OCI-LY7 (cell line): Measurements from ENCODE around the gene C19orf73. TPM values are rescaled to one million over a fixed set of nuclear protein-coding genes. Genes with fewer than 3 reads are reported as not detected.

Experiments
- BruUV-seq: library from RNA; stranded (reverse); fragments of 400-500 nt; replicated peaks from 2 replicates; lab custom pipeline; 2021; lab: Mats Ljungman, UMichigan
- CTCF ChIA-PET: fragments of 300-600 bp; sonication (Branson Sonifier 250); formaldehyde crosslinking; loops from one replicate; lab custom pipeline; 2022; ENCODE audit warnings: antibody characterized with exemption; ENCODE audit not compliant: unreplicated experiment; lab: Charles Lee
- POLR2A ChIA-PET: fragments of 300-600 bp; sonication (Branson Sonifier 250); formaldehyde crosslinking; loops from one replicate; lab custom pipeline; 2022; ENCODE audit warnings: antibody characterized with exemption; lab: Charles Lee
- DNase-seq: peaks from one replicate; pipeline ENCODE4 v3.0.0-alpha.2; 2015; ENCODE audit warnings: low spot score
- H2AFZ ChIP-seq: fragments of 200-600 bp; sonication (generic), shearing (Covaris generic); 2 replicates; pipeline ENCODE4 v1.6.1; 2014; ENCODE audit warnings: mild to moderate bottlenecking, antibody characterized with exemption, low read length, moderate library complexity
- H3K27ac ChIP-seq: fragments of 200-600 bp; sonication (generic); 2 replicates; pipeline ENCODE4 v1.5.1; 2014; ENCODE audit warnings: mixed run types, low read depth, mild to moderate bottlenecking, moderate library complexity, low read length, inconsistent platforms; ENCODE audit not compliant: poor library complexity, severe bottlenecking
- H3K36me3 ChIP-seq: fragments of 200-600 bp; sonication (generic); 2 replicates; pipeline ENCODE4 v1.6.1; 2014; ENCODE audit warnings: mild to moderate bottlenecking, antibody characterized with exemption, low read length, moderate library complexity, mixed read lengths; ENCODE audit not compliant: insufficient read depth
- H3K4me1 ChIP-seq: fragments of 200-600 bp; sonication (generic); 2 replicates; pipeline ENCODE4 v1.5.1; 2014; ENCODE audit warnings: mild to moderate bottlenecking, low read length; ENCODE audit not compliant: insufficient read depth, poor library complexity, severe bottlenecking
- H3K4me2 ChIP-seq: fragments of 200-600 bp; sonication (generic); 2 replicates; pipeline ENCODE4 v1.6.1; 2014; ENCODE audit warnings: mild to moderate bottlenecking, low read length
- H3K4me3 ChIP-seq: fragments of 200-600 bp; sonication (generic); 2 replicates; pipeline ENCODE4 v1.5.1; 2014; ENCODE audit warnings: mild to moderate bottlenecking, low read depth, low read length; ENCODE audit not compliant: poor library complexity, severe bottlenecking
- H3K79me2 ChIP-seq: fragments of 200-600 bp; sonication (generic); 2 replicates; pipeline ENCODE4 v1.6.1; 2016; ENCODE audit warnings: low read depth, mild to moderate bottlenecking, low read length, moderate library complexity, mixed read lengths; ENCODE audit not compliant: insufficient read depth
- H3K9me2 ChIP-seq: fragments of 200-600 bp; sonication (generic); 2 replicates; pipeline ENCODE4 v1.6.1; 2016; ENCODE audit warnings: mild to moderate bottlenecking, low read length, mixed read lengths; ENCODE audit not compliant: insufficient read depth
- H3K9me3 ChIP-seq: fragments of 200-600 bp; sonication (generic); 2 replicates; pipeline ENCODE4 v1.6.1; 2014; ENCODE audit warnings: mild to moderate bottlenecking, mixed run types, low read length, mixed read lengths
- H4K20me1 ChIP-seq: fragments of 200-600 bp; sonication (generic); 2 replicates; pipeline ENCODE4 v1.6.1; 2014; ENCODE audit warnings: mild to moderate bottlenecking, antibody characterized with exemption, low read length, moderate library complexity, mixed read lengths; ENCODE audit not compliant: insufficient read depth
- CTCF ChIP-seq: fragments of 200-600 bp; sonication (generic); conservative IDR thresholded peaks from 2 replicates; pipeline ENCODE4 v1.5.1; 2014; ENCODE audit warnings: mild to moderate bottlenecking, antibody characterized with exemption, low read length, moderate library complexity, mixed read lengths
- EZH2phosphoT487 ChIP-seq: fragments of 200-600 bp; sonication (generic); IDR thresholded peaks from 2 replicates; pipeline ENCODE4 v1.6.1; 2018; ENCODE audit warnings: low read depth, borderline replicate concordance, mild to moderate bottlenecking, mixed run types, antibody characterized with exemption, low read length, moderate library complexity, mixed read lengths
- intact Hi-C: fragments of 100-400 bp; cut with micrococcal nuclease; formaldehyde crosslinking; loops from one replicate; pipeline ENCODE4 v1.10.0; 2022; ENCODE audit not compliant: unreplicated experiment
- total RNA-seq, 2 experiments: library from RNA; depleted of rRNA in 1 of 2; stranded (reverse); fragments of >200 nt in 1 of 2; shearing (Covaris generic) in 1 of 2; gene quantifications; 2 replicates each; pipeline ENCODE4 v1.2.3, GENCODE V29; 2014 to 2022

The C19orf73 gene
- total RNA-seq, 2 experiments from 2014 or later, result 2.5 to 8.3 TPM

- BruUV-seq, result no TSS peak
- peak within 1 kb of the TSS; percentile 92 for H2AFZ ChIP-seq
- peak within 1 kb of the TSS; percentile 100 for H3K4me2 ChIP-seq
- H3K36me3 ChIP-seq, result peaks cover 40% of the 10 kb centered on the region
- peaks cover 48% of the 10 kb centered on the region for H3K79me2 ChIP-seq
- intact Hi-C loops, result no loop called here
- H3K4me3 ChIP-seq, result peak within 1 kb of the TSS; percentile 98
- peak; percentile 100 for DNase-seq
- ChIA-PET CTCF (no interaction called here), POLR2A (no interaction called here)
- H3K9me3 ChIP-seq, result no peaks in the 10 kb centered on the region
- H3K27ac ChIP-seq, result peak within 1 kb of the TSS; percentile 68
- H3K9me2 ChIP-seq, result no peaks in the 10 kb centered on the region
- no peak for TF ChIP-seq EZH2phosphoT487
- 0 out of 2 replicates have a peak, but pooled peaks have one; percentile 14 for TF ChIP-seq CTCF
- H4K20me1 ChIP-seq, result peaks cover 24% of the 10 kb centered on the region
- H3K4me1 ChIP-seq, result peaks cover 21% of the 10 kb centered on the region
These were observed 33.7 kb downstream of the C19orf73 start, which contains the start of gene SNRNP70 for GRCh38 chr19:49085020-49085867. Gene SNRNP70, plus strand, starts transcription at chr19:49085451. Its CDS starts 964 bp downstream, at chr19:49086415.

GRCh38 chr19:49084206-49085019 is 34.5 kb downstream of the C19orf73 start:
- H2AFZ ChIP-seq, result peak overlapping the region; percentile 92
- TF ChIP-seq CTCF (no peak), EZH2phosphoT487 (no peak)
- peaks cover 24% of the 10 kb centered on the region for H4K20me1 ChIP-seq
- peak overlapping the region; percentile 68 for H3K27ac ChIP-seq
- peaks cover 40% of the 10 kb centered on the region for H3K79me2 ChIP-seq
- H3K9me3 ChIP-seq, result no peaks in the 10 kb centered on the region
- ChIA-PET POLR2A (no interaction called here), CTCF (no interaction called here)
- BruUV-seq, result no TSS peak
- H3K36me3 ChIP-seq, result peaks cover 33% of the 10 kb centered on the region
- no peaks in the 10 kb centered on the region for H3K9me2 ChIP-seq
- H3K4me3 ChIP-seq, result peak overlapping the region; percentile 98
- no peak for DNase-seq
- intact Hi-C loops, result no loop called here
- H3K4me1 ChIP-seq, result peaks cover 21% of the 10 kb centered on the region
- peak overlapping the region; percentile 69 for H3K4me2 ChIP-seq
